A549 (cell line): ENCODE results near the gene ENGASE.

Experiments used
- CHD2 ChIP-seq: fragments of 150-350 bp; IDR thresholded peaks from 2 replicates; pipeline ENCODE4 v1.6.1; 2014; ENCODE audit warnings: low read length; ENCODE audit not compliant: partially characterized antibody
- REST ChIP-seq: fragments of 200-600 bp; sonication (generic); IDR thresholded peaks from 2 replicates; pipeline ENCODE4 v1.6.1; 2016; ENCODE audit warnings: antibody characterized with exemption, mild to moderate bottlenecking, moderate library complexity

GRCh38 chr17:79042421-79043190 lies 32.0 kb upstream of the ENGASE start:
- TF ChIP-seq CHD2 (no peak), REST (no peak)
